Muscle layer of colon (tissue), 2 donors: Measurements from ENCODE around the gene CYSLTR1.

Experiments
- H3K27ac ChIP-seq: one replicate; pipeline ENCODE4 v1.7.0; 2013; ENCODE audit warnings: low read depth, mild to moderate bottlenecking, low read length, moderate library complexity
- H3K27me3 ChIP-seq, 2 donors: one replicate each; pipeline ENCODE4 v1.7.0; 2013; ENCODE audit warnings: low read length in 2 of 2, mild to moderate bottlenecking in 2 of 2; ENCODE audit not compliant: insufficient read depth in 2 of 2, control insufficient read depth in 1 of 2
- H3K36me3 ChIP-seq: one replicate; pipeline ENCODE4 v1.7.0; 2013; ENCODE audit warnings: mild to moderate bottlenecking, low read length; ENCODE audit not compliant: insufficient read depth
- H3K4me1 ChIP-seq: one replicate; pipeline ENCODE4 v1.7.0; 2013; ENCODE audit warnings: mild to moderate bottlenecking, low read length; ENCODE audit not compliant: insufficient read depth
- H3K4me3 ChIP-seq, 2 donors: one replicate each; pipeline ENCODE4 v1.7.0; 2013; ENCODE audit warnings: low read length in 2 of 2, low read depth in 1 of 2, mild to moderate bottlenecking in 1 of 2, moderate library complexity in 1 of 2
- H3K9ac ChIP-seq: one replicate; pipeline ENCODE4 v1.7.0; 2013; ENCODE audit warnings: low read length
- H3K9me3 ChIP-seq: one replicate; pipeline ENCODE4 v1.7.0; 2013; ENCODE audit warnings: mild to moderate bottlenecking, low read length
- donor health status: abdominal sarcoma.
- donor health status: Adenocarcinoma of cecum.

The CYSLTR1 gene

GRCh38 chrX:78327370-78328086 lies at the start of gene CYSLTR1:
CYSLTR1 (minus strand) TSS chrX:78327611; CDS start chrX:78273746, 53,865 bp downstream.
- Histone ChIP-seq H3K9me3 (no peaks in the 10 kb centered on the region), H3K4me3 (no peak within 1 kb of the TSS), H3K9ac (no peak within 1 kb of the TSS), H3K27ac (no peak within 1 kb of the TSS), H3K4me1 (no peaks in the 10 kb centered on the region), H3K36me3 (no peaks in the 10 kb centered on the region), H3K27me3 (no peaks in the 10 kb centered on the region)

- Histone ChIP-seq H3K4me3 (no peak overlapping the region), H3K36me3 (no peaks in the 10 kb centered on the region), H3K9ac (no peak overlapping the region), H3K9me3 (no peaks in the 10 kb centered on the region), H3K27me3 (no peaks in the 10 kb centered on the region), H3K4me1 (no peaks in the 10 kb centered on the region), H3K27ac (no peak overlapping the region)
Measured at GRCh38 chrX:78377186-78377585, 49.8 kb upstream of the CYSLTR1 start.

GRCh38 chrX:78375894-78376293 lies 48.5 kb upstream of the CYSLTR1 start:
- no peak overlapping the region for H3K27ac ChIP-seq
- no peaks in the 10 kb centered on the region for H3K27me3 ChIP-seq
- no peak overlapping the region for H3K9ac ChIP-seq
- H3K9me3 ChIP-seq = no peaks in the 10 kb centered on the region
- no peak overlapping the region for H3K4me3 ChIP-seq
- no peaks in the 10 kb centered on the region for H3K4me1 ChIP-seq
- H3K36me3 ChIP-seq = no peaks in the 10 kb centered on the region

GRCh38 chrX:78366576-78366975 lies 39.2 kb upstream of the CYSLTR1 start:
- no peaks in the 10 kb centered on the region for H3K9me3 ChIP-seq
- no peak overlapping the region for H3K9ac ChIP-seq
- H3K36me3 ChIP-seq = no peaks in the 10 kb centered on the region
- H3K4me3 ChIP-seq = no peak overlapping the region
- no peaks in the 10 kb centered on the region for H3K4me1 ChIP-seq
- H3K27me3 ChIP-seq = no peaks in the 10 kb centered on the region
- no peak overlapping the region for H3K27ac ChIP-seq

GRCh38 chrX:78357342-78358055 lies 30.1 kb upstream of the CYSLTR1 start:
- no peak overlapping the region for H3K4me3 ChIP-seq
- no peaks in the 10 kb centered on the region for H3K4me1 ChIP-seq
- no peaks in the 10 kb centered on the region for H3K27me3 ChIP-seq
- no peak overlapping the region for H3K9ac ChIP-seq
- H3K27ac ChIP-seq = no peak overlapping the region
- no peaks in the 10 kb centered on the region for H3K9me3 ChIP-seq
- no peaks in the 10 kb centered on the region for H3K36me3 ChIP-seq

GRCh38 chrX:78333521-78333920 lies 6.1 kb upstream of the CYSLTR1 start:
- Histone ChIP-seq H3K4me1 (no peaks in the 10 kb centered on the region), H3K27me3 (no peaks in the 10 kb centered on the region), H3K9ac (no peak overlapping the region), H3K9me3 (no peaks in the 10 kb centered on the region), H3K27ac (no peak overlapping the region), H3K4me3 (no peak overlapping the region), H3K36me3 (no peaks in the 10 kb centered on the region)

GRCh38 chrX:78331708-78332107 lies 4.3 kb upstream of the CYSLTR1 start:
- H3K36me3 ChIP-seq = no peaks in the 10 kb centered on the region
- H3K4me3 ChIP-seq = no peak overlapping the region
- H3K27ac ChIP-seq = no peak overlapping the region
- H3K9ac ChIP-seq = no peak overlapping the region
- H3K4me1 ChIP-seq = no peaks in the 10 kb centered on the region
- no peaks in the 10 kb centered on the region for H3K9me3 ChIP-seq
- no peaks in the 10 kb centered on the region for H3K27me3 ChIP-seq

- Histone ChIP-seq H3K9ac (no peak overlapping the region), H3K27ac (no peak overlapping the region), H3K27me3 (no peaks in the 10 kb centered on the region), H3K9me3 (no peaks in the 10 kb centered on the region), H3K4me3 (no peak overlapping the region), H3K36me3 (no peaks in the 10 kb centered on the region), H3K4me1 (no peaks in the 10 kb centered on the region)
Measured at GRCh38 chrX:78330540-78330939, 3.1 kb upstream of the CYSLTR1 start.

GRCh38 chrX:78330068-78330467 lies 2.7 kb upstream of the CYSLTR1 start:
- Histone ChIP-seq H3K27me3 (no peaks in the 10 kb centered on the region), H3K4me3 (no peak overlapping the region), H3K36me3 (no peaks in the 10 kb centered on the region), H3K9me3 (no peaks in the 10 kb centered on the region), H3K4me1 (no peaks in the 10 kb centered on the region), H3K27ac (no peak overlapping the region), H3K9ac (no peak overlapping the region)

- H3K4me3 ChIP-seq = no peak overlapping the region
- H3K9me3 ChIP-seq = no peaks in the 10 kb centered on the region
- H3K27ac ChIP-seq = no peak overlapping the region
- no peaks in the 10 kb centered on the region for H3K27me3 ChIP-seq
- H3K9ac ChIP-seq = no peak overlapping the region
- H3K36me3 ChIP-seq = no peaks in the 10 kb centered on the region
- H3K4me1 ChIP-seq = no peaks in the 10 kb centered on the region
Measured at GRCh38 chrX:78329486-78329885, 2.1 kb upstream of the CYSLTR1 start.

GRCh38 chrX:78326401-78326800 lies 1.0 kb downstream of the CYSLTR1 start:
- Histone ChIP-seq H3K4me3 (no peak overlapping the region), H3K27ac (no peak overlapping the region), H3K9ac (no peak overlapping the region)

GRCh38 chrX:78322863-78323262 lies 4.5 kb downstream of the CYSLTR1 start:
- Histone ChIP-seq H3K9me3 (no peaks in the 10 kb centered on the region), H3K27me3 (no peaks in the 10 kb centered on the region), H3K27ac (no peak overlapping the region), H3K4me1 (no peaks in the 10 kb centered on the region), H3K9ac (no peak overlapping the region), H3K4me3 (no peak overlapping the region), H3K36me3 (no peaks in the 10 kb centered on the region)

More at GRCh38 chrX:78326401-78326800, 1.0 kb downstream of the CYSLTR1 start:
- Histone ChIP-seq H3K9me3 (no peaks in the 10 kb centered on the region), H3K4me1 (no peaks in the 10 kb centered on the region), H3K36me3 (no peaks in the 10 kb centered on the region), H3K27me3 (no peaks in the 10 kb centered on the region)
